Dedifferentiated amniotic fluid mesenchymal stem cell (primary cell): Measurements from ENCODE around the gene IQCK.

ENCODE experiments used
- DNase-seq: peaks from one replicate; pipeline ENCODE4 v3.0.0-alpha.2; 2016; ENCODE audit errors: extremely low spot score

The IQCK gene

DNA sequence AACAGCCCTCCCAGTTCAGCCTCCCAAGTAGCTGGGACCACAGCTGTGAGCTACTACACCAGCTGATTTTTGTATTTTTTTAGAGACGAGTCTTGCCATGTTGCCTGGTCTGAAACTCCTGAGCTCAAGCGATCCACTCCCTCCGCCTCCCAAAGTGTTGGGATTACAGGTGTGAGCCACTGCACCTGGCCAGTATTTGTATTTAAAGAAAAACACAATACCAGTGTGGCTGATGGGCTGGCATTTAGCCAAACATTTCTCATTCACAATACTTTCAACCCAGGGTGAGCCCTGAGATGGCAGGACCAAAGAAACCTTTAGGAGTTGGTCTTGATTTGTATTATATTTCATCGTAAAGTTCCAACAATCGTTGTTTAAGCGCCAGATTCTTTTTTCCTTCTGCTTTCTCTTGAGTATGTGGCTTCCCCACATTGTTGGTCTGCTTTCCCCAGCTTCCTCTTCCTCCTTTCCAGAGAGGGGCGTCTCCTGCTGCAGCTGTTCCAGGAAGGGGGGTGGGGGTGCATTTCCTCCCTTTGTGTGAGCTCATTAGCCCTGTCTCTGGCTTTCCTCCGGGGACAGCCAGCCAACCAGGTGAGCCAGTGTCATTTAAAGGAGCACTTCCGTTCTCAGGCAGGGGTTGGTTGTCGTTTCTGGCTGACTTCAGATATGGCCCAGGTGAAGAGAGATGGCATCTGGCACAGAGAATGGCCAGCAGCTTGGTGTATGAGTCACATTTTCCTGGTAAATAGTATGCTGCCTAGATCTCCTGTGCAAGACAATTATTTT, 86.7 kb downstream of the IQCK start:
- no peak for DNase-seq

DNA sequence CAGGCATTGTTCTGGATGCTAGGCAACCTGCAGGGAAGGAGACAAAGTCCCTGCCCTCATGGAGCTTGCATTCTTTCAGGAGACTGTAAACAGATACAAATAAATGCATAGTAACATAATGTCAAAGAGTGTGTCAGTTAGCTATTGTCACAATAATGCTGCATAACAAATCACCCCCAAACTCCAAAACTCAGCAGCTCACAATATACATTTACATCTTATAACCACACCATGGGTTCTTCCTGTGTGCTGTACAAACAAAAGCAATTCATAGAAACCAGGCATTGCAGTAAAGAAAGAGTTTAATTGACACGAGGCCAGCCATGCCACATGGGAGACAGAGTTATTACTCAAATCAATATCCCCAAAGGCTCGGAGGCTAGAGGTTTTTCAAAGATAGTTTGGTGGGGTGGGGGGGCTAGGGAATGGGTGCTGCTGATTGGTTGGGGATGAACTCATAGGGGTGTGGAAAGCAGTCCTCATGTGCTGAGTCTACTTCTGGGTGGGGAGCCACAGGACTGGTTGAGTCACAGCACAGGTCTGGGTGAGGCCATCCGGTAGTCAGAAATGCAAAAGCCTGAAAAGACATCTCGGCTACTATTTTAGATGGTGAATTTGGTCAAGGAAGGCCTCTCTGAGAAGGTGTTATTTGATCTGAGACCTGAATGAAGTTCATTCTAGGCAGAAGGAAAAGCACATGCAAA, 87.5 kb downstream of the IQCK start:
- no peak for DNase-seq

DNA sequence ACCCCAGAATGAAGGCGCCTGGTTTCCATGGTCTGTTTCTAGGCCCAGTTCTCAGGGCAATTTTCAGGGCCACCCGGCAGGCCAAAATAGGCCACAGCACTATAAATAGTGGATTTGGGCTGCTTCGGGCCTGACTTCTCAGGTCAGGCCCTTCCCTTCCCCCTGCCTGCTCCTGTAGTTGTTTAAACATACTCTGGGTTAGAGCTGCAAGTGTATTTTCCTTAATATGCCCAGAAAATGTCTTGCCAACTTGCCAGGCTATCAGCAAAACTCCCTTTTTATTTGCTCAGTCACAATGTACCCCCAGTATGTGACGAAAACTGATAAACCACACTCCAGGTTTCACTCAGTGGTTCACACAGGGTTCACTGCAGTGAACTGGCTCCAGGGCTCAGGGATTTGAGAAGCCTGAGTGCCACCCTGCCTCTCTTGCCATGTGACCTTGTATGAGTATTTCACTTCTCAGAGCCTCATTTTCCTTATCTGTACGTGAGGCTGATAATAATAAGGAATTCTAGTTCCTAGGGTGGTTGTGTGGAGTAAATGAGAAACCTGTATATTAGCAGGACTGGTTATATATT, 90.1 kb downstream of the IQCK start:
- no peak for DNase-seq

DNA sequence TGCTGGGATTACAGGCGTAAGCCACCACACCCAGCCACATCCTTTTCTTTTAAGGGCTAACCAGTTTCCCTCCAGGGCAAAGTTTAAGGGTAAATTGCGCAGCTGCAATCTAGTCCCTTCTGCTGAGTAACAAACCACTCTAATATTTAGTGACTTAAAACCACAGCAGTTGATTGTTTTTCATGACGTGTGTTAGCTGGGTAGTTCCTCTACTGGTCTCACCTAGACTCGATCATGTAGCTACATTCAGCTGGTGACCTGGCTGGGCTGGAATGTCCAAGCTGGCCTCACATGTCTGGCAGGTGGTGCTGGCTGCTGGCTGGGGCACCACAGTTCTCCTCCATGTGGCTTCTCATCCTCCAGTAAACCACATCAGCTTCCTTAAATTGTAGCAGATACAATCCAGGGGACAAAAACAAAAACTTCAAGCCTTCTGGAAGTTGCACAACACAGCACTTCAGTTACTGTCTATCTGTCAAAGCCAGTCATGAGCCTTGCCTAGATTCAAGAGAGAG, 91.1 kb downstream of the IQCK start:
- no peak for DNase-seq

DNA sequence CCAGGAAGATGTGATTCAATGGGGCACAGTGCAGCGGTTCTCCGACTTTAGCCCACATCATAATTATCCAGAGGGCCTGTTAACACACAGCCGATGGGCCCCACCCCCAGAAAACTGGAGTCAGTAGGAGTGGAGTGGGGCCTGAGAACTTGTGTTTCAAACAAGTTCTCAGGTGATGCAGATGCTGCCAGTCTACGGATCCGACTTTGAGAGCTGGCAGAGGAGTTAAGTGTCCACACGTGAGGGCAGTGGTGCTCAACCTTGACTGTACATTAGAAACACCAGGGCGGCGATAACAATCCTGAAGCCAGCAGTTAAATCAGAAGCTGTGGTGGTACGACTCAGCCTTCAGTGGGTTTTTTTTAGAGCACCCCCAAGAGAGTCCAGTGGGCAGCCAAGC, 91.6 kb downstream of the IQCK start:
- no peak for DNase-seq

DNA sequence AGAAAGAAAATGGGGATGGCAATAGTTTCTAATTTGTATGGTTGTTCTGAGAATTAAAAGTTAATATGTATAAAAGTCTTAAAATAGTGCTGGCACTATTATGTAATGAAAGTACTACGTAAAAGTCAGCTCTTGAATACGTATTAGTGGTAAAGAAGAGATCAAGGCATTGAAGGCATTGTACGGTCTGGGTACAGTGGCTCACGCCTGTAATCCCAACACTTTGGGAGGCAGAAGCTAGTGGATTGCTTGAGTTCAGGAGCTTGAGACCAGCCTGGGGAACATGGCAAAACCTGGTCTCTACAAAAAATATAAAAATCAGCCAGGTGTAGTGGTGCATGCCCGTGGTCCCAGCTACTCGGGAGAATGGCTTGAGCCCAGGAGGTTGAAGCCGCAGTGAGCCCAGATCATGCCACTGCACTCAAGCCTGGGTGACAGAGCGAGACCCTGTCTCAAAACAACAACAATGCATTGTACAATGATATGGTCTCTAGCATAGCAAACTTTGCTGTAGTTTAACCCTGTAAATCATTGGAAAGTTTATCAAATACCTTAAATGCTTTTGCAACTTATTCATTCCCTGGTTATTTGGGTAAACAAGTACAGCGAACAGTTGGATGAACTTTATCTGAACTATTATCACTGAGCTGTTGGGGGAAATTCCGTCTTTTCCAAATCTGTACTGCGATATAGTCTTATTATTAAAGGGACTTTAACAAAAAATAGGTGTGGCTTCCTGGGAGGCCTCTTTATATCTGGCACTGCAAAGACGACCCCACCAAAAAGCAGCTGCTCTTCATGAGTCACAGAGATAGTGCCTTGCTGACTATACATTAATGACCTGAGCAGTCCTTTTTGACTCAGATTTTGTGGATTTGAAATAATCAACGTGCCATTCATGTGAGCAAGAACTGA, 93.0 kb downstream of the IQCK start:
- peak; percentile 21 for DNase-seq

DNA sequence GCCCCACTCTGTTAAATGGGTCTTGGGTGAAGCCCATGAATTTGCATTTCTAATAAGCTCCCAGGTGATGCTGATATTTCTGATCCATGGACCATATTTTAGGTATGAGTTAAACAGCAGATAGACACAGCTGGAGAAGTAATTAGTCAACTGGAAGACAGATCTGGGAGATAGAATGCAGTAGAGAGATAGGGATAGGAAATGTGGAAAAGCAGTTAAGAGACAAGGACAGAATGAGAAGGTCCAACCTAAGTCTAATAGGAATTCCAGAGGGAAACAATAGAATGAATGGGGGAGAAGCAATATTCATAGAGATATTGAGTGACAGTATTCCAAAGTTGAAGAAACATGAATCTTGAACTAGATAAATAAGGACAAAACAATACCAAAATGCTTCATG, 94.9 kb downstream of the IQCK start:
- no peak for DNase-seq

DNA sequence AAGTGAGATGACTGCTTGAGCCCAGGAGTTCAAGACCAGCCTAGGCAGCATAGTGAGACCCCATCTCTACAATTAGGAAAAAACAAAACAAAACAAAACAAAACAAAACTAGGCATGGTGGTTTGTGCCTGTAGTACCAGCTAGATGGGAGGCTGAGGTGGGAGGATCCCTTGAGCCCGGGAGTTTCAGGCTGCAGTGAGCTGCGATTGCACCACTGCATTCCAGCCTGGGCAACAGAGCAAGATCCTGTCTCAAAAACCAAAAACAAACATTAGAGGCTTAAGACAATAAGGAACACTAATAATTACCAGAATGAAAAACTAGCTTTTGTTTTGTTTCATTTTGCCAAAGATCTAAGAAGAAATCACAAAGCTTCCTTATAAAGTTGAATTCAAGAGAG, 97.3 kb downstream of the IQCK start:
- DNase-seq: no peak

DNA sequence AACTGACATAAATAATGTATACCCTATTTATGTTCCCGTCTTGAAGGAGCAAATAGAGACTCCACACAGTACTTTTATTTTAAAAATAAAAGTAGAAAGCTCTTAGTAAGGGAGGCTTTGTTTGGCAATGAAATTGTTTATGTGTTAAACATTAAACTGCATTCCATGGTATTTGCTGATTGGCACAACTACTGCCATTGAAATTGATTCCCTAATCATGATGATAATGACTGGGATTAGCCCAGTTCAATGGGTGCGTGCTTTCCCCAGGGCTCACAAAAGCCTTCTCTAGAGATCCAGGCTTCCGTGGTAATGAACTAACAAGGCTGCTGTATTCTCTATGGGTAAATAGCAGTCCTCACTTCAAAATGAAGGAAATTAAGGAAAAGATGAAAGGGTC, 99.1 kb downstream of the IQCK start:
- no peak for DNase-seq

DNA sequence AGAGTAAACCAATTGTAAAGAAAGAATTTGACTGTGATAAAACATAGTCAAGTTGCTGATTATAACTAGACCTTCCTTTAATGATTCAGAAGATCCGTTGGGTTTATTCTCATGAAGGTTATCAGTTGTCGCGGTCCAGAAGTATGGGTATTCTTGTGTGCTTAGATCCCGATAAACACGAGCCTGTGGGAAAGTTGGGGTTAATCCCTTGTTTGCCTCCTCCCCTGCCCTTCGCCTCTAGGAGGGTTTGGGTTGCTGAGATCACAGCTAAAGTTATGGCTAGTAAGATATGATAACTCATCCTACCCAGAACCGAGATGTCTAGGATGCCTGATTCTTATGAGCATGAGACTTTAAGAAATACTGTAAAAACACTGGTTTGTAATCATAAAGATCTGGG, 99.8 kb downstream of the IQCK start:
- DNase-seq: no peak

DNA sequence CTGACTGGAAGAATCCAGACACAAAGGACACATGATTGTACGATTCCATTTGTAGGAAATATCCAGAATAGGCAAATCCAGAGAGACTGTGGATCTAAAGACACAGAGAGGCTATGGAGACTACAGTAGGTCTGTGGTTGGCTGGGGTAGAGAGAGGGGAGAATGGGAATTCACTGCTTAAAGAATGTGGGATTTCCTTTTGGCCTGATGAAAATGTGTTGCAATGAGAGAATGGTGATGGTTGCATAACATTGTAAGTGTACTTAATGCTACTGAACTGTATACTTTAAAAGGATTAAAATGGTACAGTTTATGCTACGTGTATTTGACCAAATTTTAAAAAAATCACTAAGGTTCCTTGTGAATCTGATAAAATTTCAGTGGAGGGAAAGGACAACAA, 104.5 kb downstream of the IQCK start:
- peak; percentile 71 for DNase-seq

DNA sequence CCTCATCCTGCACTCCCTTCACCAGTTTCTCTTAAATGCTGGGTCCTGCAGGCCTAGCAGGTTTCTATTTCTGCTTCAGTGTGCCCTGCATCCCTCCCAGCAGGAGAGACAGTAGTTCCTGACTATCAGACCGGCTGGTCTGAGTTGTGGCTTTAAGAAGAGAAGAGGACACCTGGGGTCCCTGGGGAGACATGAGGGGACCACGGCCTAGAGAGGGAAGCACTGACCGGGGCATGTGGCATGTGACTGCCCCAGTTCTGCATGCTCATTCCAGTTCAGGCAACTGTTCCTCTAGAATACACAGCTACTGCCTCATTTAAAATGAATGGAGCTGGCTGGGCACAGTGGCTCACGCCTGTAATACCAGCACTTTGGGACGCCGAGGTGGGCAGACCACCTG, 105.3 kb downstream of the IQCK start:
- DNase-seq: no peak

DNA sequence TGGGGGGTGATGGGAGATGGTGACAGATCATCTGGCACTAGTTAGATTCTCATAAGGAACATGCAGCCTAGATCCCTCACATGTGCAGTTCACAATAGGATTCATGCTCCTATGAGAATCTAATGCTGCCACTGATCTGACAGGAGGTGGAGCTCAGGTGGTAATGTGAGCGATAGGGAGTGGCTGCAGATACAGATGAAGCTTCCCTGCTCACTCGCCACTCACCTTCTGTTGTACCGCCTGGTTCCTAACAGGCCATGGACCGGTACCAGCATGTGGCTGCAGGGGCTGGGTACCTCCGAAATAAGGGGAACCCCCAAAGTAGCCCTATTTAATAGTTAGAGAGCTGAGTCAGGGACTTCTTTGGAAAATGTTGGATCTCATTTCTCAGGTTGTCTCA, 106.1 kb downstream of the IQCK start:
- no peak for DNase-seq

DNA sequence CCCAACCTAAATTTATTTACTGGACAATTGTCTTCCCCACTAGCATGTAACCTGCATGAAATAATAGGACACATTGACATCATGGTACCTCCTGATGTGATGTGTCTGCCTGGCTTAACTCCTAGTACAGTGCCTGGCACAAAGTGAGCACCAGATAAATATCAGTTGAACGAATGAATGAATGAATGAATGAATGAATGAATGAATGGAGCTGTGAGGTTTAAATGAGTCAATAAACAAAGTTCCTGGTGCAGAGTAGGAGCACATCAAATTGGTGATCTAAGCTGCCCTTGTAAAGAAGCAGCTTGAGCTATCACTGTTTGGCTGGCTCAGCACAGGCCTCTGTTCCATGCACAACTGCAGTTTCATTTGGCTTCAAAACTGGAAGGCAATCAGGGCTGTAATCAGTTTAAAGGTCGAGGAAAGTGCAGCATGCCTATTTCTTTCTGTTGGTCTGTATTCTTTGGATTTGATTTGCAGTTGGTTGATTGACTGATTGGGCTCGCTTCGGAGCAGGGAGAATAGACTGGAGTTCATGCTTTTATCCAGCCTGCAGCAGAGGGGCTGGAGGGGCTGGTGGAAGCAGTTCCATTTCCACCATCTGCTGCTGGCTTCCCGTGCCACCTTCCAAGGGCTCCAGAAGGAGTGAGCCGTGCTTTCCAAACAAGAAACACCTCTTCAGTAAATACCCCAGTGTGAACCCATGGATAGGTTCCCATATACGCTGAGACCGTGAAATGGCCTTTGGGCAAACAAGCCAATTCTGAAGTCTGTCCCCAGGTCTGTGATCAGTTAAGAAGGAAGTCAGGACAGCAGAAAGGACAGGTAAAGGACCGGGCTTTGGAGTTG, 112.0 kb downstream of the IQCK start:
- no peak for DNase-seq

DNA sequence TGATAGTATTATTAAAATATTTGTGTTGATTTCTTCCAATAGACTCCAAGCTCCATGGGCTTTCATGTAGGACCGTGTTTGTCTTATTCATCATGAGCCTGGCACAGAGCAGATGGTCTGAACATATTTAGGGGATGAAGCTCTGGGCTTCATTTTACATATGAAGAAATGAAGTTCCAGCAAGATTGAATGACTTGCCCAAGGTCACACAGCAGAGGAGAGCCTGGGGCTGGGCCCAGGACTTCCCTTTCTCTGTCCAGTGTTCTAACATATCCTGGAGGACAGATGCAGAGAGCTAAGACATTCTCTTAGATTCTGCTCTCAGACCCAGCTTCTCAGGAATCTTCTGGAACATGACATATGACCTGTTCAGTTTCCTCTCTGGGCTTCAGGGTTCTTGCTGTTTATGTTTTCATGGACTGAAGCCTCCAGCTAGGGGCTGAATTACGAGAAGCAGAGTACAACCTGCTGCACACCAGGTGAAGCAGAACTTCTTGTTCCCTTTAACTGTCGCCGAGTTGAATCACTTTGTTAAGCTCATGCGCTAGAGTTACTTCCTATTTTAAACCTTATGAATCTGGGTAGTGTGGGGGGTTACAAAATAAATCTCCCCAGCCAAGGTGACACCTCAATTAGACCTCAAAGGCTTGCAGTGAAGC, 113.0 kb downstream of the IQCK start:
- no peak for DNase-seq

DNA sequence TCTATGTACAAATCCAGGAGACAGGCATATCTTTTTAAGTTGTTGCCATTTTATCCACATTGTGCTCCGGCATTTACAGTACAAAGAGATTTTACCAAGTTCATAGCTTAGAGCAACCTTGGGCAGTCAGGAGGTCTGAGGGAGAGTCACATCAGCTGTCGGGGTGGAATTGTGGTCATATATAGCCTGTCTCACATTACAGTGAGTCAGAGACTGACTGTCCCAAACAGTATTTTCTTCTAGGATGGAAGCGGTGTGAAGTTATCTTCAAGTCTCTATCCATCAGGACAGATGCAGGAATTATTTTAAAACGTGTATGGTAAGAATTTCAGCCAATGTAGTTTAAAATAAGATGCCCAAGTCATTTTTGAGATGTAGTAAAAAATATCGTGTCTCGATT, 113.6 kb downstream of the IQCK start:
- peak; percentile 66 for DNase-seq

DNA sequence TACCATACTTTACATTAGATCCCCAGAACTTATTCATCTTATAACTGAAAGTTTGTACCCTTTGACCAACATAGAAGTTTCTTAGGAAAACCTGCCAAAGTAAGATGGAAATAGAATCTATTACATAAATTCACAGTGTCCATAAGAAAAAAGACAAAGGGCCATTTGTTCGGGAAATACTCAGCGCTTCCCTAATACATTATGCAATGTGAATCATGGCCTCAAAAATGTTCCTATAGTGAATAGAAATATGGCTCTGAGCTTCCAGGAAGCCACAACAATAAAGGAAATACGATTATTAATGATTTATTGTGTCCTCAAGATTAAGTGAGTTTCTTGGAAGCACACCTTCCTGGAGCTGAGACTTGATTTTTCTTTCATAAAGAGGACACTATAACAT, 115.1 kb downstream of the IQCK start:
- no peak for DNase-seq

DNA sequence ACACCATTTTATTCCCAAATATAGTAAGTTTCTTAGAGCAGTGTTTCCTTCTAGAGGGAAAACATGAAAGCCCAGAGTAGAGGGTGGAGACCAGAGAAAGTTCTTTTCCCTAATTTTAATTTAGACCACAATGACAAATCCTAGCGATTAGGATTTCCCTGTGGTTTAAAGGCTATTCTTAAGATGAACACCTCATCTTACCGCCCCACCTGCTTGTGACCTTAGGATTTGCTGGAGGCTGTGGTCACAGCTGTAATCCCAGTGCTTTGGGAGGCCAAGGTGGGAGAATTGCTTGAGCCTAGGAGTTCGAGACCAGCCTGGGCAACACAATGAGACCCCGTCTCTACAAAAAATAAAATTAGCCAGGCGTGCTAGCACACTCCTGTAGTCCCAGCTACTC, 115.5 kb downstream of the IQCK start:
- DNase-seq: no peak

DNA sequence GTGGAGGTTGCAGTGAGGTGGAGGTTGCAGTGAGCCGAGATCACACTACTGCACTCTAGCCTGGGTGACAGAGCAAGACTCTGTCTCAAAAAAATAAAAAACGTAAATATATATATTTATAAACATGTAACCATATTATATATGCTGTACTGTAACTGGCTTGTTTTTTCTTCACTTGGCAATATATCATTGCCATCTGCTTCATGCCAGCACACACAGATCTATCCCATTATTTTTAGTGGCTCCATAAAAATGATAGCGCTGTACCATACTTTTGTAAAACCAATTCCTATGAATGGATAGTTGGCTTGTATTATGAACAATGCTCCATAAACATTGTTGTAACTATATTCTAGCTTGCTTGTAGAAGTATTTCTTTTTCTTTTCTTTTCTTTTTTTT, 117.1 kb downstream of the IQCK start:
- DNase-seq: no peak

DNA sequence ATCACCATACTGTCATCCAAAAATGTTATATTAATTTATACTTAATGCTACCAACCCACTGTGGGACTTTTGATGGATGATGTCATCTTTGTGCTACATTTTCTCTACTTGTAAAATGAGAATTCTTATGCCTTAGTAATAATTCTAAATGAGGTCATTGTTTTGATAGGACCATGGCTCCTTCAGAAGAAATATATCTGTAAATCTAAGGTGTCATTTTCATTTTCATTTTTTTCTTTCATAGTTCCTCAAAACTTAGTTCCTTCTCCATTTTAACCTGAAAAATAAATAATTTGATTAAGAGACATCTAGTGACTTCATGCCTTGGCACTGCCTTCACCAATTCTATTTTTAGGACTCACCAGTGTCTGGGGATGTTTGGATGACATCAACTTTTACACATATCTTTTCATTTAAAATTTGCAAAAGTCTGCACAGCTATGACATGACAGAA, 117.9 kb downstream of the IQCK start:
- DNase-seq: peak; percentile 19
